SHP77 (cell line): ENCODE data around the gene SMAD4.
"Not testable (repeated sequence)": the region's sequence is repeated elsewhere in the genome, so short reads cannot be mapped to it uniquely, and the experiment has no call there.

Experiments
- DNase-seq, 2 experiments: peaks; one replicate each; lab custom pipeline; 2025; lab: John Stamatoyannopoulos, UW

SMAD4 gene

GRCh38 chr18:51111633-51112355 lies 81.8 kb downstream of the SMAD4 start:
- DNase-seq: not testable (repeated sequence)

GRCh38 chr18:51116996-51117395 lies 87.0 kb downstream of the SMAD4 start:
- DNase-seq: not testable (repeated sequence)

GRCh38 chr18:51119561-51119960 lies 89.5 kb downstream of the SMAD4 start:
- DNase-seq: not testable (repeated sequence)

- not testable (repeated sequence) for DNase-seq
Measured at GRCh38 chr18:51119976-51120375, 90.0 kb downstream of the SMAD4 start.

- DNase-seq: no peak
Measured at GRCh38 chr18:51120809-51121596, 91.0 kb downstream of the SMAD4 start.

GRCh38 chr18:51121597-51121857 lies 91.5 kb downstream of the SMAD4 start:
- no peak for DNase-seq

GRCh38 chr18:51122266-51123045 lies 92.4 kb downstream of the SMAD4 start:
- no peak for DNase-seq

- DNase-seq: no peak
Measured at GRCh38 chr18:51123046-51123395, 93.0 kb downstream of the SMAD4 start.

- no peak for DNase-seq
Measured at GRCh38 chr18:51123481-51123880, 93.5 kb downstream of the SMAD4 start.

GRCh38 chr18:51123936-51124486 lies 94.0 kb downstream of the SMAD4 start:
- no peak for DNase-seq

- no peak for DNase-seq
Measured at GRCh38 chr18:51125976-51126375, 96.0 kb downstream of the SMAD4 start.

- no peak for DNase-seq
Measured at GRCh38 chr18:51127664-51128063, 97.7 kb downstream of the SMAD4 start.

GRCh38 chr18:51128533-51128932 lies 98.5 kb downstream of the SMAD4 start:
- no peak for DNase-seq

GRCh38 chr18:51132256-51132935 lies 102.4 kb downstream of the SMAD4 start:
- no peak for DNase-seq

- DNase-seq: no peak
Measured at GRCh38 chr18:51133580-51134160, 103.7 kb downstream of the SMAD4 start.
